Mesodermal cell (in vitro differentiated cells): ENCODE data around the gene NTN3. TPM values are rescaled to one million over a fixed set of nuclear protein-coding genes. Genes with fewer than 3 reads are reported as not detected.

Experiments used
- H3K27ac ChIP-seq: 2 replicates; pipeline ENCODE4 v1.7.0; 2013; ENCODE audit warnings: mild to moderate bottlenecking, low read depth, low read length, moderate library complexity; ENCODE audit not compliant: severe bottlenecking
- H3K36me3 ChIP-seq: 2 replicates; pipeline ENCODE4 v1.7.1; 2013; ENCODE audit warnings: mild to moderate bottlenecking, low read length, moderate library complexity; ENCODE audit not compliant: control insufficient read depth, insufficient read depth
- H3K4me1 ChIP-seq: one replicate; pipeline ENCODE4 v1.7.1; 2013; ENCODE audit warnings: mild to moderate bottlenecking, low read length; ENCODE audit not compliant: insufficient read depth, control insufficient read depth, poor library complexity, severe bottlenecking
- H3K4me3 ChIP-seq: 2 replicates; pipeline ENCODE4 v1.7.0; 2013; ENCODE audit warnings: low read length, control low read depth, mild to moderate bottlenecking; ENCODE audit not compliant: insufficient read depth, poor library complexity, severe bottlenecking; ENCODE audit errors: extremely low read depth
- H3K9me3 ChIP-seq: 2 replicates; pipeline ENCODE4 v1.7.1; 2013; ENCODE audit warnings: mild to moderate bottlenecking, low read length, moderate library complexity; ENCODE audit not compliant: control insufficient read depth
- WGBS, 2 experiments: methylation state at CpG; one replicate each; pipeline ENCODE4 v1.1.5; 2013; ENCODE audit warnings: missing lambda C conversion rate in 2 of 2; ENCODE audit not compliant: insufficient coverage in 2 of 2; 5-methylcytosine and 5-hydroxymethylcytosine counted together
- polyA plus RNA-seq, 2 experiments: library from polyadenylated mRNA; stranded (reverse); fragments of 50-300 nt; gene quantifications; one replicate each; pipeline ENCODE4 v1.2.3, GENCODE V29; 2013

Gene NTN3
- polyA plus RNA-seq (2013, experiment 1 of 2) = 0.70 TPM
- polyA plus RNA-seq (2013, experiment 2 of 2) = 0.30 TPM

- H3K4me3 ChIP-seq = peak within 1 kb of the TSS; percentile 32
- WGBS, 2 experiments = 1 to 2% methylated on average over 22 to 37 of the region's 59 CpGs
Observed at GRCh38 chr16:2471016-2471652, at the start of gene NTN3. TSS of gene NTN3 (plus strand) at chr16:2471297. CDS start at chr16:2471702, 405 bp downstream.

GRCh38 chr16:2422123-2422867 lies 48.8 kb upstream of the NTN3 start:
- Histone ChIP-seq H3K4me3 (no peak overlapping the region), H3K27ac (no peak overlapping the region)
- WGBS, 2 experiments = 84 to 92% methylated on average over 7 of the region's 7 CpGs

More at GRCh38 chr16:2471016-2471652, at the start of gene NTN3:
- no peaks in the 10 kb centered on the region for H3K9me3 ChIP-seq
- no peak within 1 kb of the TSS for H3K27ac ChIP-seq
- H3K4me1 ChIP-seq = peaks cover 18% of the 10 kb centered on the region
- no peaks in the 10 kb centered on the region for H3K36me3 ChIP-seq

GRCh38 chr16:2424061-2425007 lies 46.8 kb upstream of the NTN3 start:
- Histone ChIP-seq H3K36me3 (no peaks in the 10 kb centered on the region), H3K4me3 (no peak overlapping the region), H3K9me3 (no peaks in the 10 kb centered on the region), H3K4me1 (no peaks in the 10 kb centered on the region), H3K27ac (no peak overlapping the region)
- WGBS, 2 experiments = 88 to 94% methylated on average over 16 to 22 of the region's 25 CpGs

More at GRCh38 chr16:2422123-2422867, 48.8 kb upstream of the NTN3 start:
- no peaks in the 10 kb centered on the region for H3K9me3 ChIP-seq
- H3K4me1 ChIP-seq = no peaks in the 10 kb centered on the region
- no peaks in the 10 kb centered on the region for H3K36me3 ChIP-seq

- no peaks in the 10 kb centered on the region for H3K36me3 ChIP-seq
- no peak overlapping the region for H3K4me3 ChIP-seq
- 88 to 94% methylated on average over 7 to 9 of the region's 9 CpGs for WGBS, 2 experiments
- no peaks in the 10 kb centered on the region for H3K4me1 ChIP-seq
- no peak overlapping the region for H3K27ac ChIP-seq
- no peaks in the 10 kb centered on the region for H3K9me3 ChIP-seq
Observed at GRCh38 chr16:2425008-2425518, 46.0 kb upstream of the NTN3 start.

GRCh38 chr16:2425825-2426430 lies 45.2 kb upstream of the NTN3 start:
- Histone ChIP-seq H3K27ac (no peak overlapping the region), H3K36me3 (peaks cover under 1% of the 10 kb centered on the region), H3K9me3 (no peaks in the 10 kb centered on the region), H3K4me3 (no peak overlapping the region), H3K4me1 (no peaks in the 10 kb centered on the region)
- WGBS, 2 experiments = 93 to 95% methylated on average over 12 to 13 of the region's 13 CpGs

GRCh38 chr16:2426941-2427361 lies 44.1 kb upstream of the NTN3 start:
- 94 to 100% methylated on average over 5 to 6 of the region's 6 CpGs for WGBS, 2 experiments
- Histone ChIP-seq H3K4me1 (no peaks in the 10 kb centered on the region), H3K27ac (no peak overlapping the region), H3K4me3 (no peak overlapping the region), H3K9me3 (no peaks in the 10 kb centered on the region), H3K36me3 (peaks cover 11% of the 10 kb centered on the region)

- Histone ChIP-seq H3K4me1 (no peaks in the 10 kb centered on the region), H3K36me3 (peaks cover 16% of the 10 kb centered on the region), H3K27ac (no peak overlapping the region), H3K4me3 (no peak overlapping the region), H3K9me3 (no peaks in the 10 kb centered on the region)
- WGBS, 2 experiments = 83 to 84% methylated on average over 4 of the region's 4 CpGs
Observed at GRCh38 chr16:2427526-2427925, 43.6 kb upstream of the NTN3 start.

GRCh38 chr16:2428051-2428783 lies 42.9 kb upstream of the NTN3 start:
- Histone ChIP-seq H3K27ac (peak overlapping the region; percentile 36), H3K36me3 (peaks cover 23% of the 10 kb centered on the region)
- 30 to 34% methylated on average over 20 to 25 of the region's 28 CpGs for WGBS, 2 experiments

GRCh38 chr16:2428784-2429033 lies 42.4 kb upstream of the NTN3 start:
- Histone ChIP-seq H3K4me1 (no peaks in the 10 kb centered on the region), H3K9me3 (no peaks in the 10 kb centered on the region), H3K4me3 (peak overlapping the region; percentile 47), H3K36me3 (peaks cover 28% of the 10 kb centered on the region), H3K27ac (peak overlapping the region; percentile 36)
- 2 to 3% methylated on average over 19 to 23 of the region's 24 CpGs for WGBS, 2 experiments

More at GRCh38 chr16:2428051-2428783, 42.9 kb upstream of the NTN3 start:
- no peaks in the 10 kb centered on the region for H3K4me1 ChIP-seq
- peak overlapping the region; percentile 47 for H3K4me3 ChIP-seq
- H3K9me3 ChIP-seq = no peaks in the 10 kb centered on the region
